Large intestine (tissue), 3 donors: ENCODE measurements around the gene RND3. TPM values are rescaled to one million over a fixed set of nuclear protein-coding genes. Genes with fewer than 3 reads are reported as not detected.
A peak's percentile ranks its signal among the peaks of the same experiment; 100 is the strongest.

Source experiments
- DNase-seq, 2 donors: peaks; one replicate each; pipeline versions ENCODE4 v3.0.0 to v3.0.0-alpha.2; 2013
- H3K27ac ChIP-seq: one replicate; pipeline ENCODE4 v1.5.1; 2013; ENCODE audit warnings: low read length
- H3K27me3 ChIP-seq: 2 replicates; pipeline ENCODE4 v1.6.1; 2013; ENCODE audit warnings: low read length; ENCODE audit not compliant: control insufficient read depth, insufficient read depth
- H3K36me3 ChIP-seq: 2 replicates; pipeline ENCODE4 v1.6.1; 2013; ENCODE audit warnings: low read length; ENCODE audit not compliant: control insufficient read depth, insufficient read depth
- H3K4me1 ChIP-seq: one replicate; pipeline ENCODE4 v1.6.1; 2013; ENCODE audit warnings: low read length; ENCODE audit not compliant: control insufficient read depth, insufficient read depth
- H3K4me3 ChIP-seq: one replicate; pipeline ENCODE4 v1.5.1; 2013; ENCODE audit warnings: low read length
- H3K9me3 ChIP-seq: one replicate; pipeline ENCODE4 v1.6.1; 2013; ENCODE audit warnings: mild to moderate bottlenecking, low read depth, low read length, moderate library complexity; ENCODE audit not compliant: control insufficient read depth
- WGBS: methylation state at CpG from one replicate; pipeline ENCODE4 v1.1.5; 2013; ENCODE audit warnings: low lambda C conversion rate; ENCODE audit not compliant: insufficient coverage; 5-methylcytosine and 5-hydroxymethylcytosine counted together
- polyA plus RNA-seq: library from polyadenylated mRNA; unstranded; fragments of 120-200 nt; gene quantifications from one replicate; pipeline ENCODE4 v1.2.1, GENCODE V29; 2013

RND3 gene
- polyA plus RNA-seq, 1 donor: 35.6 TPM

- Histone ChIP-seq H3K36me3 (peaks cover 21% of the 10 kb centered on the region), H3K9me3 (no peaks in the 10 kb centered on the region), H3K27ac (peak overlapping the region; percentile 98), H3K27me3 (no peaks in the 10 kb centered on the region), H3K4me1 (peaks cover 77% of the 10 kb centered on the region), H3K4me3 (no peak overlapping the region)
- 17% methylated on average over 1 of the region's 4 CpGs for WGBS
- DNase-seq: peak in 1 of 2 donors; percentile 42
Measured at GRCh38 chr2:150476286-150476685, 11.2 kb downstream of the RND3 start.

- peaks cover 78% of the 10 kb centered on the region for H3K4me1 ChIP-seq
- H3K36me3 ChIP-seq: peaks cover 21% of the 10 kb centered on the region
- DNase-seq: peak in 1 of 2 donors; percentile 72
- H3K27ac ChIP-seq: peak overlapping the region; percentile 98
- no peaks in the 10 kb centered on the region for H3K9me3 ChIP-seq
- 46% methylated on average over 2 of the region's 6 CpGs for WGBS
- no peak overlapping the region for H3K4me3 ChIP-seq
- H3K27me3 ChIP-seq: no peaks in the 10 kb centered on the region
Measured at GRCh38 chr2:150475479-150476250, 11.8 kb downstream of the RND3 start.

- no peak for DNase-seq
- H3K4me3 ChIP-seq: no peak overlapping the region
- no peaks in the 10 kb centered on the region for H3K27me3 ChIP-seq
- H3K36me3 ChIP-seq: peaks cover 29% of the 10 kb centered on the region
- H3K9me3 ChIP-seq: no peaks in the 10 kb centered on the region
- H3K27ac ChIP-seq: peak overlapping the region; percentile 98
- WGBS: no CpG with 5 or more reads among the region's 4 CpGs
- H3K4me1 ChIP-seq: peaks cover 73% of the 10 kb centered on the region
Measured at GRCh38 chr2:150474326-150475074, 13.0 kb downstream of the RND3 start.

- Histone ChIP-seq H3K27me3 (no peaks in the 10 kb centered on the region), H3K4me3 (no peak overlapping the region), H3K36me3 (peaks cover 34% of the 10 kb centered on the region), H3K27ac (peak overlapping the region; percentile 98), H3K9me3 (no peaks in the 10 kb centered on the region), H3K4me1 (peaks cover 65% of the 10 kb centered on the region)
- WGBS: no CpG with 5 or more reads among the region's 3 CpGs
- DNase-seq: peak in 1 of 2 donors; percentile 9
Measured at GRCh38 chr2:150473767-150474166, 13.7 kb downstream of the RND3 start.

- Histone ChIP-seq H3K36me3 (peaks cover 40% of the 10 kb centered on the region), H3K9me3 (no peaks in the 10 kb centered on the region), H3K27ac (peak overlapping the region; percentile 98), H3K4me1 (peaks cover 53% of the 10 kb centered on the region), H3K27me3 (no peaks in the 10 kb centered on the region), H3K4me3 (no peak overlapping the region)
- WGBS: no CpG with 5 or more reads among the region's 2 CpGs
- peak; percentile 93 to 96 for DNase-seq
Measured at GRCh38 chr2:150472511-150472899, 15.0 kb downstream of the RND3 start.

GRCh38 chr2:150471813-150472510, 15.5 kb downstream of the RND3 start:
- H3K4me1 ChIP-seq: peaks cover 48% of the 10 kb centered on the region
- peaks cover 40% of the 10 kb centered on the region for H3K36me3 ChIP-seq
- peak overlapping the region; percentile 98 for H3K27ac ChIP-seq
- 100% methylated on average over 1 of the region's 3 CpGs for WGBS
- no peaks in the 10 kb centered on the region for H3K27me3 ChIP-seq
- H3K9me3 ChIP-seq: no peaks in the 10 kb centered on the region
- DNase-seq: no peak
- H3K4me3 ChIP-seq: no peak overlapping the region

- DNase-seq: peak in 1 of 2 donors; percentile 14
- Histone ChIP-seq H3K27me3 (no peaks in the 10 kb centered on the region), H3K4me1 (peaks cover 38% of the 10 kb centered on the region), H3K4me3 (no peak overlapping the region), H3K27ac (peak overlapping the region; percentile 1), H3K9me3 (no peaks in the 10 kb centered on the region), H3K36me3 (peaks cover 40% of the 10 kb centered on the region)
- 83% methylated on average over 1 of the region's 5 CpGs for WGBS
Measured at GRCh38 chr2:150470435-150470834, 17.0 kb downstream of the RND3 start.

- H3K9me3 ChIP-seq: no peaks in the 10 kb centered on the region
- peaks cover 32% of the 10 kb centered on the region for H3K4me1 ChIP-seq
- no peak overlapping the region for H3K4me3 ChIP-seq
- peaks cover 40% of the 10 kb centered on the region for H3K36me3 ChIP-seq
- no peak for DNase-seq
- H3K27me3 ChIP-seq: no peaks in the 10 kb centered on the region
- H3K27ac ChIP-seq: no peak overlapping the region
- WGBS: 100% methylated on average over 5 of the region's 14 CpGs
Measured at GRCh38 chr2:150469706-150470274, 17.7 kb downstream of the RND3 start.

GRCh38 chr2:150468350-150468960, 19.0 kb downstream of the RND3 start:
- no peak for DNase-seq
- no peak overlapping the region for H3K27ac ChIP-seq
- peaks cover 22% of the 10 kb centered on the region for H3K4me1 ChIP-seq
- H3K27me3 ChIP-seq: no peaks in the 10 kb centered on the region
- 88% methylated on average over 4 of the region's 7 CpGs for WGBS
- no peaks in the 10 kb centered on the region for H3K9me3 ChIP-seq
- peaks cover 35% of the 10 kb centered on the region for H3K36me3 ChIP-seq
- H3K4me3 ChIP-seq: no peak overlapping the region

GRCh38 chr2:150467621-150467963, 19.9 kb downstream of the RND3 start:
- Histone ChIP-seq H3K9me3 (no peaks in the 10 kb centered on the region), H3K4me1 (peaks cover 14% of the 10 kb centered on the region), H3K4me3 (no peak overlapping the region), H3K27ac (no peak overlapping the region), H3K36me3 (peaks cover 35% of the 10 kb centered on the region), H3K27me3 (no peaks in the 10 kb centered on the region)
- DNase-seq: no peak
- no CpG with 5 or more reads among the region's 2 CpGs for WGBS
